HFFc6 (cell line): Measurements from ENCODE around the gene TMEM114. TPM values are rescaled to one million over a fixed set of nuclear protein-coding genes. Genes with fewer than 3 reads are reported as not detected.

Experiments used
- DNase-seq: peaks from one replicate; pipeline ENCODE4 v3.0.0-alpha.2; 2018
- H3K27ac Mint-ChIP-seq: 2 replicates; pipeline ENCODE4 v1.8.0; 2020; ENCODE audit warnings: mild to moderate bottlenecking, mixed read lengths
- H3K27me3 Mint-ChIP-seq: 2 replicates; pipeline ENCODE4 v1.8.0; 2021; ENCODE audit warnings: mild to moderate bottlenecking, moderate library complexity, mixed read lengths; ENCODE audit not compliant: insufficient read depth
- H3K36me3 Mint-ChIP-seq: 2 replicates; pipeline ENCODE4 v1.8.0; 2021; ENCODE audit warnings: low read depth, mixed read lengths
- H3K4me1 Mint-ChIP-seq: 2 replicates; pipeline ENCODE4 v1.8.0; 2020; ENCODE audit warnings: low read depth, mixed read lengths
- H3K4me3 Mint-ChIP-seq: 2 replicates; pipeline ENCODE4 v1.8.0; 2020; ENCODE audit warnings: mild to moderate bottlenecking, moderate library complexity, mixed read lengths
- H3K9me3 Mint-ChIP-seq: 2 replicates; pipeline ENCODE4 v1.8.0; 2020; ENCODE audit warnings: mild to moderate bottlenecking, mixed read lengths
- total RNA-seq, 6 experiments: library from RNA; stranded (reverse); fragmentation: NEBNext Ultra II Directional; extraction: Animal tissue kit (Norgen Biotek cat#: 25700); gene quantifications; 2 replicates in 1 of 6; 3 replicates in 5 of 6; pipeline ENCODE4 v1.2.3, GENCODE V29; 2021
- TF ChIP-seq, protein P1 (sequence below): fragments of 200-600 bp; sonication (generic); IDR thresholded peaks from 2 replicates; pipeline ENCODE4 v1.5.0; 2021; ENCODE audit warnings: antibody characterized with exemption, mild to moderate bottlenecking

Gene TMEM114
- total RNA-seq, 6 experiments from 2014 or later, result not detected

- peak overlapping the region; percentile 96 for H3K4me3 Mint-ChIP-seq
- H3K4me1 Mint-ChIP-seq, result peaks cover 32% of the 10 kb centered on the region
- no peak for DNase-seq
- TF ChIP-seq, protein P1, sequence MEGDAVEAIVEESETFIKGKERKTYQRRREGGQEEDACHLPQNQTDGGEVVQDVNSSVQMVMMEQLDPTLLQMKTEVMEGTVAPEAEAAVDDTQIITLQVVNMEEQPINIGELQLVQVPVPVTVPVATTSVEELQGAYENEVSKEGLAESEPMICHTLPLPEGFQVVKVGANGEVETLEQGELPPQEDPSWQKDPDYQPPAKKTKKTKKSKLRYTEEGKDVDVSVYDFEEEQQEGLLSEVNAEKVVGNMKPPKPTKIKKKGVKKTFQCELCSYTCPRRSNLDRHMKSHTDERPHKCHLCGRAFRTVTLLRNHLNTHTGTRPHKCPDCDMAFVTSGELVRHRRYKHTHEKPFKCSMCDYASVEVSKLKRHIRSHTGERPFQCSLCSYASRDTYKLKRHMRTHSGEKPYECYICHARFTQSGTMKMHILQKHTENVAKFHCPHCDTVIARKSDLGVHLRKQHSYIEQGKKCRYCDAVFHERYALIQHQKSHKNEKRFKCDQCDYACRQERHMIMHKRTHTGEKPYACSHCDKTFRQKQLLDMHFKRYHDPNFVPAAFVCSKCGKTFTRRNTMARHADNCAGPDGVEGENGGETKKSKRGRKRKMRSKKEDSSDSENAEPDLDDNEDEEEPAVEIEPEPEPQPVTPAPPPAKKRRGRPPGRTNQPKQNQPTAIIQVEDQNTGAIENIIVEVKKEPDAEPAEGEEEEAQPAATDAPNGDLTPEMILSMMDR, result no peak
- no peaks in the 10 kb centered on the region for H3K36me3 Mint-ChIP-seq
- H3K27me3 Mint-ChIP-seq, result peaks cover 15% of the 10 kb centered on the region
- H3K9me3 Mint-ChIP-seq, result no peaks in the 10 kb centered on the region
- H3K27ac Mint-ChIP-seq, result no peak overlapping the region
Observed at GRCh38 chr16:8620535-8620934, 30.2 kb upstream of the TMEM114 start.

GRCh38 chr16:8619671-8620370 lies 29.5 kb upstream of the TMEM114 start:
- H3K9me3 Mint-ChIP-seq, result no peaks in the 10 kb centered on the region
- no peak for DNase-seq
- peaks cover 15% of the 10 kb centered on the region for H3K27me3 Mint-ChIP-seq
- TF ChIP-seq, protein P1, result no peak
- no peak overlapping the region for H3K4me3 Mint-ChIP-seq
- no peak overlapping the region for H3K27ac Mint-ChIP-seq
- H3K36me3 Mint-ChIP-seq, result no peaks in the 10 kb centered on the region
- H3K4me1 Mint-ChIP-seq, result peaks cover 32% of the 10 kb centered on the region

GRCh38 chr16:8614435-8615029 lies 24.2 kb upstream of the TMEM114 start:
- no peaks in the 10 kb centered on the region for H3K9me3 Mint-ChIP-seq
- peaks cover 17% of the 10 kb centered on the region for H3K27me3 Mint-ChIP-seq
- no peak overlapping the region for H3K4me3 Mint-ChIP-seq
- H3K4me1 Mint-ChIP-seq, result peaks cover 21% of the 10 kb centered on the region
- DNase-seq, result no peak
- TF ChIP-seq, protein P1, result no peak
- H3K27ac Mint-ChIP-seq, result no peak overlapping the region
- H3K36me3 Mint-ChIP-seq, result no peaks in the 10 kb centered on the region

DNA sequence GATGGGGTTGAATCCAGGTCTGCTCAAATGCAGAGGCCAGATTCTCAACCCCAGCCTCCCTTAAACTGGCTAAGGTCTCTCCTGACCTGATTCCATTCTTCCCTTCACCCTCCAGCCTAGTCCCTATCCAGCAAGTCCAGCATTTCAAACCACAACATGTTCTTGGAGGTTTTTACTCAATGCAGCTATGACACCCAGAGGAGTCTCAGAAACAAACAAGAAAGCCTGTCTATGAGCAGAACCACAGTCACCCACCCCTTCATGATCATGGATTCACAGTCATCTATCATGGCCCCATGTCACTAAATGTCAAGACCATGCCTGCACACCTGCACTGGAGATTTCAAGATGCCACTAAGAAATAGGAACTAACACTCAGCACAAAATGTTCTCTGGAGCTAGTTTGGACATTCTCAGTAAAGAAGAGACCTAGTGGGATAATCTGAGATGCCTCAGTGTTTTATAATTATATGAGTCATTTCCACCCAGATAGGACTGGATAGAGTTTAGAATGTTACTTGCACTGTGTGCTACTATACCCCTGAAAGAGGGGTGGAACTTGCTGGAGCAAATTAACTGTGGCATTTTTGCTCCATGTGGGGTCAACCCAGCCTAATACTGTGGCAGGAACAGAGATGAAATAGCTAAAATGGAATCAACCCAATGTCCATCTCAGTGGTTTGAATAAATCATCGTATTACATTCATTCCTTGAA lies 21.7 kb upstream of the TMEM114 start:
- Mint-ChIP-seq H3K27ac (no peak overlapping the region; the same call in 1 of the 2 replicates), H3K4me1 (peaks cover 13% of the 10 kb centered on the region), H3K36me3 (no peaks in the 10 kb centered on the region), H3K9me3 (no peaks in the 10 kb centered on the region), H3K27me3 (peaks cover 9% of the 10 kb centered on the region), H3K4me3 (no peak overlapping the region)
- DNase-seq, result peak; percentile 20
- TF ChIP-seq, protein P1, result no peak

GRCh38 chr16:8611122-8611521 lies 20.8 kb upstream of the TMEM114 start:
- peaks cover 13% of the 10 kb centered on the region for H3K4me1 Mint-ChIP-seq
- DNase-seq, result no peak
- no peaks in the 10 kb centered on the region for H3K36me3 Mint-ChIP-seq
- H3K27me3 Mint-ChIP-seq, result peaks cover 5% of the 10 kb centered on the region
- H3K27ac Mint-ChIP-seq, result no peak overlapping the region
- no peak overlapping the region for H3K4me3 Mint-ChIP-seq
- TF ChIP-seq, protein P1, result no peak
- H3K9me3 Mint-ChIP-seq, result no peaks in the 10 kb centered on the region
